ENCODE measurements around the gene SYT1. TPM values are rescaled to one million over a fixed set of nuclear protein-coding genes. Genes with fewer than 3 reads are reported as not detected.

SYT1 gene
- total RNA-seq, 1 experiment from 2014 or later = 44.9 TPM

- intact Hi-C loops (cut with micrococcal nuclease) = loop anchor here (5.0 to 10.0 kb wide), 3 partner anchors 700 to 1172 kb away; no protein-coding TSS in a partner anchor
- no peaks in the 10 kb centered on the region for H4K20me1 ChIP-seq (ENCODE audit: insufficient read depth)
- no peak overlapping the region for H3K9ac ChIP-seq (ENCODE audit: low read length)
- CTCF ChIA-PET = interaction anchor here (0.8 to 1.6 kb wide), 8 partner anchors 10 to 1029 kb away, joined by 3 to 16 read pairs (median 4); no protein-coding TSS in a partner anchor
- TF ChIP-seq EGR1 (IDR thresholded peaks at IDR 0.05; ENCODE audit: low read depth) = no peak
- TF ChIP-seq RAD21 (IDR thresholded peaks at IDR 0.05; ENCODE audit: low read depth) = peak; percentile 69
- no peak for TF ChIP-seq ELF1 (IDR thresholded peaks at IDR 0.05; ENCODE audit: borderline replicate concordance, low read depth)
- TF ChIP-seq CTCF (IDR thresholded peaks at IDR 0.05 in 2 of 3, conservative IDR thresholded peaks at IDR 0.05 in 1 of 3; ENCODE audit: borderline replicate concordance in 1 of 3, insufficient read depth in 1 of 3, low read depth in 2 of 3, low read length in 2 of 3) = peak in 1 of 3 experiments; percentile 29; a peak in 2 of 6 replicates
- no peak for TF ChIP-seq EZH2phosphoT487 (IDR thresholded peaks at IDR 0.05; ENCODE audit: borderline replicate concordance)
- TF ChIP-seq POLR2A (IDR thresholded peaks at IDR 0.05; ENCODE audit: borderline replicate concordance, extremely low read depth, insufficient read depth, insufficient read length) = no peak
- no peaks in the 10 kb centered on the region for H3K79me2 ChIP-seq (ENCODE audit: insufficient read depth, low read length)
- ATAC-seq (peak; percentile 53; the same call in 1 of the 2 replicates), DNase-seq (ENCODE audit: low read depth, low spot score) (peak; percentile 42)
- H3K27ac ChIP-seq (ENCODE audit: low read depth, low read length) = no peak overlapping the region
- POLR2A ChIA-PET = interaction anchor here (0.6 kb wide), 1 partner anchor 700 kb away, joined by 6 read pairs; no protein-coding TSS in a partner anchor
- H3K9me3 ChIP-seq (ENCODE audit: control insufficient read depth in 1 of 2, insufficient read depth in 1 of 2, low read depth in 1 of 2, low read length in 2 of 2) = no peaks in the 10 kb centered on the region
- H3K9me2 ChIP-seq (ENCODE audit: insufficient read depth) = no peaks in the 10 kb centered on the region
- H3K4me1 ChIP-seq (ENCODE audit: control insufficient read depth in 1 of 2, insufficient read depth in 2 of 2, low read length in 2 of 2) = no peaks in the 10 kb centered on the region
- H3K27me3 ChIP-seq (ENCODE audit: insufficient read depth, low read length) = no peaks in the 10 kb centered on the region
- no peak overlapping the region for H3K4me2 ChIP-seq (ENCODE audit: low read length)
- H3K4me3 ChIP-seq (replicated peaks in 1 of 2; ENCODE audit: low read depth in 1 of 2, low read length in 2 of 2) = no peak overlapping the region
- BruUV-seq (replicated peaks) = no TSS peak
- no peaks in the 10 kb centered on the region for H3K36me3 ChIP-seq (ENCODE audit: control insufficient read depth in 1 of 2, insufficient read depth in 2 of 2, low read length in 2 of 2)
- no peak overlapping the region for H2AFZ ChIP-seq (ENCODE audit: low read depth, low read length, poor library complexity, severe bottlenecking)
- RAD21 ChIA-PET (ENCODE audit: low non-redundant PET in 1 of 2, low total read pairs in 2 of 2, uncharacterized antibody in 2 of 2, unreplicated experiment in 2 of 2) = no interaction called here
Measured at GRCh38 chr12:79174626-79175025, 310.1 kb downstream of the SYT1 start.

- no peak overlapping the region for H3K9ac ChIP-seq (ENCODE audit: low read length)
- no peak overlapping the region for H3K4me2 ChIP-seq (ENCODE audit: low read length)
- ChIA-PET RAD21 (ENCODE audit: low non-redundant PET in 1 of 2, low total read pairs in 2 of 2, uncharacterized antibody in 2 of 2, unreplicated experiment in 2 of 2) (no interaction called here), POLR2A (no interaction called here), CTCF (no interaction called here)
- H3K4me1 ChIP-seq (ENCODE audit: control insufficient read depth in 1 of 2, insufficient read depth in 2 of 2, low read length in 2 of 2) = no peaks in the 10 kb centered on the region; a peak in 1 of 4 replicates
- no peaks in the 10 kb centered on the region for H3K9me2 ChIP-seq (ENCODE audit: insufficient read depth)
- DNase-seq (ENCODE audit: low read depth, low spot score) (no peak), ATAC-seq (no peak)
- H3K4me3 ChIP-seq (replicated peaks in 1 of 2; ENCODE audit: low read depth in 1 of 2, low read length in 2 of 2) = no peak overlapping the region
- intact Hi-C loops (cut with micrococcal nuclease) = no loop called here
- TSS peak; percentile 3 for BruUV-seq (replicated peaks)
- no peak overlapping the region for H2AFZ ChIP-seq (ENCODE audit: low read depth, low read length, poor library complexity, severe bottlenecking)
- no peaks in the 10 kb centered on the region for H3K36me3 ChIP-seq (ENCODE audit: control insufficient read depth in 1 of 2, insufficient read depth in 2 of 2, low read length in 2 of 2)
- no peaks in the 10 kb centered on the region for H3K9me3 ChIP-seq (ENCODE audit: control insufficient read depth in 1 of 2, insufficient read depth in 1 of 2, low read depth in 1 of 2, low read length in 2 of 2)
- H4K20me1 ChIP-seq (ENCODE audit: insufficient read depth) = no peaks in the 10 kb centered on the region
- no peaks in the 10 kb centered on the region for H3K27me3 ChIP-seq (ENCODE audit: insufficient read depth, low read length)
- H3K79me2 ChIP-seq (ENCODE audit: insufficient read depth, low read length) = no peaks in the 10 kb centered on the region
- H3K27ac ChIP-seq (ENCODE audit: low read depth, low read length) = no peak overlapping the region
- TF ChIP-seq REST (IDR thresholded peaks at IDR 0.05; ENCODE audit: low read depth) (no peak), JUND (IDR thresholded peaks at IDR 0.05) (no peak), ZBTB33 (IDR thresholded peaks at IDR 0.05; ENCODE audit: extremely low read depth, insufficient replicate concordance, low read length) (no peak), SIN3A (IDR thresholded peaks at IDR 0.05; ENCODE audit: low read depth) (no peak)
Measured at GRCh38 chr12:79183003-79183402, 318.4 kb downstream of the SYT1 start.

Data from HCT116 (cell line).